Gastroesophageal sphincter (tissue), 4 donors: ENCODE measurements around the gene IFT172. TPM values are rescaled to one million over a fixed set of nuclear protein-coding genes. Genes with fewer than 3 reads are reported as not detected.

Source experiments
- ATAC-seq: fragments of 150-250 bp; one replicate; pipeline ENCODE4 v1.9.1; 2016; ENCODE audit warnings: mild to moderate bottlenecking, moderate library complexity
- H3K27ac ChIP-seq, 4 donors: fragments of 200-600 bp; sonication (generic) in 3 of 4; 1 replicate in 3 of 4; 2 replicates in 1 of 4; pipeline ENCODE4 v1.5.1; 2016 to 2019
- H3K27me3 ChIP-seq: fragments of 200-600 bp; sonication (generic); one replicate; pipeline ENCODE4 v1.5.1; 2019
- H3K36me3 ChIP-seq, 2 donors: fragments of 200-600 bp; sonication (generic); one replicate each; pipeline ENCODE4 v1.5.1; 2019; ENCODE audit warnings: control low read depth in 1 of 2
- H3K4me1 ChIP-seq, 3 donors: fragments of 200-600 bp; sonication (generic); 1 replicate in 2 of 3; 2 replicates in 1 of 3; pipeline ENCODE4 v1.5.1; 2016 to 2019; ENCODE audit warnings: control low read depth in 2 of 3
- H3K4me3 ChIP-seq, 2 donors: fragments of 200-600 bp; sonication (generic); one replicate each; pipeline ENCODE4 v1.5.1; 2019; ENCODE audit warnings: mild to moderate bottlenecking in 1 of 2, moderate library complexity in 1 of 2
- H3K9me3 ChIP-seq, 3 donors: fragments of 200-600 bp; sonication (generic); one replicate each; pipeline ENCODE4 v1.5.1; 2017 to 2019; ENCODE audit warnings: control low read depth in 2 of 3
- CTCF ChIP-seq, 4 experiments: fragments of 200-600 bp in 2 of 4; fragments of 450-650 bp in 2 of 4; sonication (generic) in 1 of 4; IDR thresholded peaks; one replicate each; pipeline ENCODE4 v1.5.1; 2017 to 2019; ENCODE audit warnings: antibody characterized with exemption in 4 of 4, mild to moderate bottlenecking in 2 of 4, moderate library complexity in 2 of 4
- EP300 ChIP-seq: sonication (generic); formaldehyde crosslinking; IDR thresholded peaks from one replicate; pipeline ENCODE4 v1.6.1; 2017; ENCODE audit warnings: antibody characterized with exemption, mild to moderate bottlenecking
- POLR2A ChIP-seq, 2 donors: fragments of 450-650 bp; IDR thresholded peaks; one replicate each; pipeline ENCODE4 v1.6.1; 2017; ENCODE audit warnings: antibody characterized with exemption in 2 of 2, mild to moderate bottlenecking in 2 of 2, moderate library complexity in 1 of 2
- POLR2AphosphoS5 ChIP-seq: sonication (generic); formaldehyde crosslinking; IDR thresholded peaks from one replicate; pipeline ENCODE4 v1.6.1; 2017; ENCODE audit warnings: antibody characterized with exemption
- WGBS, 2 donors: methylation state at CpG; one replicate each; pipeline ENCODE4 v1.1.5; 2018; ENCODE audit warnings: low coverage in 1 of 2; 5-methylcytosine and 5-hydroxymethylcytosine counted together
- total RNA-seq, 4 donors: library from RNA; depleted of rRNA; stranded (reverse); fragments of >200 nt; gene quantifications; one replicate each; pipeline ENCODE4 v1.1.0, GENCODE V29; 2016

The IFT172 gene
- total RNA-seq, 4 donors from 2014 or later: 17.9 to 34.8 (median 30.3) TPM

GRCh38 chr2:27446057-27446456 lies 43.5 kb downstream of the IFT172 start:
- ATAC-seq: no peak
- H3K27ac ChIP-seq: no peak overlapping the region
- H3K36me3 ChIP-seq: peaks cover 0 to 80% of the 10 kb centered on the region in 2 donors
- WGBS, 2 donors: 82 to 90% methylated on average over 3 of the region's 3 CpGs
- H3K4me3 ChIP-seq: no peak overlapping the region
- H3K27me3 ChIP-seq: no peaks in the 10 kb centered on the region
- TF ChIP-seq POLR2A (IDR thresholded peaks at IDR 0.05) (no peak), EP300 (no peak), CTCF (IDR thresholded peaks at IDR 0.05) (no peak), POLR2AphosphoS5 (no peak)
- H3K4me1 ChIP-seq: peaks cover 0 to 15% (median 3%) of the 10 kb centered on the region in 3 donors
- no peaks in the 10 kb centered on the region for H3K9me3 ChIP-seq

GRCh38 chr2:27445615-27446014 lies 43.9 kb downstream of the IFT172 start:
- Histone ChIP-seq H3K27ac (no peak overlapping the region), H3K4me1 (peaks cover 0 to 15% (median 3%) of the 10 kb centered on the region in 3 donors), H3K36me3 (peaks cover 0 to 82% of the 10 kb centered on the region in 2 donors), H3K4me3 (no peak overlapping the region), H3K9me3 (no peaks in the 10 kb centered on the region), H3K27me3 (no peaks in the 10 kb centered on the region)
- no peak for ATAC-seq
- WGBS, 2 donors: 87 to 100% methylated on average over 1 to 8 of the region's 8 CpGs
- TF ChIP-seq POLR2AphosphoS5 (no peak), POLR2A (IDR thresholded peaks at IDR 0.05) (no peak), CTCF (IDR thresholded peaks at IDR 0.05) (no peak), EP300 (no peak)

GRCh38 chr2:27445155-27445554 lies 44.4 kb downstream of the IFT172 start:
- no peak for ATAC-seq
- Histone ChIP-seq H3K27ac (no peak overlapping the region), H3K27me3 (no peaks in the 10 kb centered on the region), H3K4me1 (peaks cover 0 to 15% (median 3%) of the 10 kb centered on the region in 3 donors), H3K36me3 (peaks cover 0 to 82% of the 10 kb centered on the region in 2 donors), H3K4me3 (no peak overlapping the region), H3K9me3 (no peaks in the 10 kb centered on the region)
- WGBS, 2 donors: 88% methylated on average over 7 of the region's 8 CpGs; no CpG with 5 or more reads in 1 of the 2 donors
- TF ChIP-seq CTCF (IDR thresholded peaks at IDR 0.05) (no peak), POLR2AphosphoS5 (no peak), EP300 (no peak), POLR2A (IDR thresholded peaks at IDR 0.05) (no peak)

- TF ChIP-seq EP300 (no peak), POLR2AphosphoS5 (no peak), CTCF (IDR thresholded peaks at IDR 0.05) (no peak)
- no peaks in the 10 kb centered on the region for H3K27me3 ChIP-seq
- peaks cover 0 to 15% (median 3%) of the 10 kb centered on the region in 3 donors for H3K4me1 ChIP-seq
- peak overlapping the region in 1 of 2 donors; percentile 42 for H3K4me3 ChIP-seq
- H3K9me3 ChIP-seq: no peaks in the 10 kb centered on the region
- WGBS, 2 donors: 85 to 96% methylated on average over 4 to 5 of the region's 6 CpGs
- peak overlapping the region in 3 of 4 donors; percentile 34 to 73 (median 57) for H3K27ac ChIP-seq
- H3K36me3 ChIP-seq: peaks cover 0 to 82% of the 10 kb centered on the region in 2 donors
- peak; percentile 9 for ATAC-seq
These were observed 46.6 kb downstream of the IFT172 start for GRCh38 chr2:27442920-27443282.
